BLaER1 (cell line): Measurements from ENCODE around the gene TMEM54.
A peak's percentile ranks its signal among the peaks of the same experiment; 100 is the strongest.
"Not testable (repeated sequence)": the region's sequence is repeated elsewhere in the genome, so short reads cannot be mapped to it uniquely, and the experiment has no call there.

ENCODE experiments used
- H3K27ac ChIP-seq: shearing (Covaris generic); formaldehyde crosslinking; 2 replicates; pipeline ENCODE4 v1.8.1; 2022
- H3K27me3 ChIP-seq: shearing (Covaris generic); formaldehyde crosslinking; 2 replicates; pipeline ENCODE4 v1.8.1; 2022
- H3K36me3 ChIP-seq: shearing (Covaris generic); formaldehyde crosslinking; 2 replicates; pipeline ENCODE4 v1.8.1; 2022
- H3K4me1 ChIP-seq: shearing (Covaris generic); formaldehyde crosslinking; 2 replicates; pipeline ENCODE4 v1.8.1; 2022
- H3K4me2 ChIP-seq: shearing (Covaris generic); formaldehyde crosslinking; 2 replicates; pipeline ENCODE4 v1.8.1; 2022
- H3K4me3 ChIP-seq: shearing (Covaris generic); formaldehyde crosslinking; 2 replicates; pipeline ENCODE4 v1.8.1; 2022
- H3K9ac ChIP-seq: shearing (Covaris generic); formaldehyde crosslinking; 2 replicates; pipeline ENCODE4 v1.8.1; 2022
- H3K9me3 ChIP-seq: shearing (Covaris generic); formaldehyde crosslinking; 2 replicates; pipeline ENCODE4 v1.8.1; 2022
- H4K20me1 ChIP-seq: shearing (Covaris generic); formaldehyde crosslinking; 2 replicates; pipeline ENCODE4 v1.8.1; 2022
- Cebpa-rat ChIP-seq: shearing (Covaris generic); IDR thresholded peaks from 2 replicates; pipeline ENCODE4 v1.8.1; 2022

Gene TMEM54

DNA sequence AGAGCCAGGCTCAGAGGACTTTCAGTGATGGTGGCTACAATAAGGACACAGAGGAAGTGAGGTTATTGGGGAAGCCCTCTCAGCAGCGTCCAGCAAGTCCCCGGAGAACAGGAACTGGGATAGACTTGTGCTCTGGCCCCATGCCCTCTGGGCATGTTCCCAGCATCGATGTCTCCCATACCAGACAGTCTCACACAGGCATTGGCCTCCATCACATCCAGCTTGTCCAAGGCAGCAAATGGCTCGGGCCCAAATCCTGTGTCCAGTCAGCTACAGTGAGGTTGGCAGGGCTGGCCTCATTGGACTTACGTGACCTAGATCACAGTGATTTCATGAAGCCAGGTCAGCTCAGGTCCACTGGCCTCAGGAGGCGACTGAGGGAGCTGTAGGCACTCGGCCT, 19.6 kb upstream of the TMEM54 start:
- TF ChIP-seq Cebpa-rat: no peak
- Histone ChIP-seq H4K20me1 (peaks cover 12% of the 10 kb centered on the region; the same call in 1 of the 2 replicates), H3K9ac (no peak overlapping the region), H3K4me1 (peaks cover 6% of the 10 kb centered on the region), H3K4me3 (no peak overlapping the region), H3K27me3 (peaks cover 32% of the 10 kb centered on the region), H3K36me3 (no peaks in the 10 kb centered on the region), H3K4me2 (no peak overlapping the region), H3K9me3 (no peaks in the 10 kb centered on the region), H3K27ac (no peak overlapping the region)

DNA sequence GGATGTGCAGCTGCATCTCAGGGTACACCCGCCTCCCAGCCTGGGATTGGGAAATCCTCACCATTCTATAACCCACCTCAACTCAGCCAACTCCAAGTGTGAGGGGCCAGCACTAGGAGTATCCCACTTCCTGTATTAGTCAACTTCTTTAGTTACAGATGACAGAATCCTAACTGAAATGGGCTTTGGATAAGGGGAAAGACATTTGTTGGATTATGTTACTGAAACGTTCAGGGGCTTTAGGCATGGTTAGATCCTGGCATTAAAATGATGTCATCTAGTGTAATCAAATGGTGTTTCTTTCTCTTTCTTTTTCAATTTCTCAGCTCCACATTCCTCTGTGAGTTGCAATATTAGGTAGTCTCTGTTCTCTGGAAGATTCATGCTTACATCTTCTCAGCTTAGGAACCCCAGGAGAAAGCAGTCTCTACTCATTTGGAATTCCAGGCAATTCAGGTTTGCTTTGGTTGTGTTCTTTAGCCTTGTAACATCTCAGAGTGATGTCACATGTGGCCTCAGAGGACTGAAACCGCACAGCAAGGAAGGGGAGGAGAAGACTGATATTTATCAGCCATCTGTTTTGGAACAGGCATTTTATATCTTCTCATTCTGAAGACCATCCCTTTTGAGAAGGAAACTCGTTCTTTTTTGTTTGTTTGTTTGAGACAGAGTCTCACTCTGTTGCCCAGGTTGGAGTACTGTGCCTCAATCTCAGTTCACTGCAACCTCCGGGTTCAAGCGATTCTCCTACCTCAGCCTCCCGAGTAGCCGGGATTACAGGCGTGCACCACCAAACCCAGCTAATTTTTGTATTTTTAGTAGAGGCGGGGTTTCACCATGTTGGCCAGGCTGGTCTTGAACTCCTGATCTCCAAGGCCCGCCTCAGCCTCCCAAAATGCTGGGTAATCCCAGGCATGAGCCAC, 18.9 kb upstream of the TMEM54 start:
- Histone ChIP-seq H3K27ac (no peak overlapping the region), H3K36me3 (no peaks in the 10 kb centered on the region), H3K4me2 (no peak overlapping the region), H3K27me3 (peaks cover 24% of the 10 kb centered on the region), H4K20me1 (peaks cover 6% of the 10 kb centered on the region; the same call in 1 of the 2 replicates), H3K4me1 (peaks cover 6% of the 10 kb centered on the region), H3K9ac (no peak overlapping the region), H3K9me3 (no peaks in the 10 kb centered on the region), H3K4me3 (no peak overlapping the region)
- TF ChIP-seq Cebpa-rat: no peak

DNA sequence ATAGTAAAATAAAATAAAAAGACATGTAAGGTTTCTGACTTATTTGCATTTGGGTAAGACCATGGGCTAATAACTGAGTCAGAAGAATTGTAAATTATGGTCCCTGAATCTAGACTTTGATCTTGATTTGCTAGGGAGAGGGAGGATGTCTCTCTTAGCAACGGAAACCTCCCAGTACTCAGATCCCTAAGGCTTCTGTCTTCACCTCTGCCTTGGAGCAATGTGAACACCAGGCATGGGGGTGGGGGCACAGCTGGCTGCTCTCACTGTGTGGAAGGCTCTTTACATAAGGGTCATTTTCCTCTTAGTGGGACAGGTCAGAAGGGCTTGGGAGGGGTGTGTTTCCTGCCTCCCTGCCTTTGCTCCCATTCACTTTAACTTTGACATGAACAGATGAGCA, 17.0 kb upstream of the TMEM54 start:
- Histone ChIP-seq H3K27me3 (peaks cover 5% of the 10 kb centered on the region), H3K9ac (no peak overlapping the region)
- no peak for TF ChIP-seq Cebpa-rat

DNA sequence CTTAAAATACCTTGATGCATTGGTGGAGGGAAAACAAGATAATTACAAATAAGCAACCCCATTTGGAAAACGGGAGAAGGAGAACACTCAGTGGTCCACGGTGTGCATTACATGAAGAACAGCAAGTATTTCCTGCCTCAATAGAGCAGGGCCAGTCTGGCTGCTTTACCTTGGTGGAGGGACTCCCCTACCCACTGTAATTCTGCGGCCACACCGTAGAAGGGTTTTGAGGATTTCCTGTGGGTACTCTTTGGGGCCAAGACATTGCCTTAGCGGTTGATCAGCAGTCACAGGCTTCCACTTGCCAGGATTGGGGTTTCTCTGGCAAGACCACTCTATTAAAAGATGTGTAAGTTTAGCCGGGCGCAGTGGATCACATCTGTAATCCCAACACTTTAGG, 16.3 kb upstream of the TMEM54 start:
- Histone ChIP-seq H3K9me3 (no peaks in the 10 kb centered on the region), H3K9ac (no peak overlapping the region), H3K27me3 (no peaks in the 10 kb centered on the region), H3K4me3 (no peak overlapping the region), H3K27ac (no peak overlapping the region), H3K36me3 (no peaks in the 10 kb centered on the region), H3K4me1 (peaks cover 6% of the 10 kb centered on the region), H3K4me2 (peak overlapping the region; percentile 0; the same call in 1 of the 2 replicates), H4K20me1 (no peaks in the 10 kb centered on the region)
- TF ChIP-seq Cebpa-rat: no peak

More for the DNA sequence above, 17.0 kb upstream of the TMEM54 start:
- H3K4me3 ChIP-seq: no peak overlapping the region
- peaks cover 6% of the 10 kb centered on the region for H3K4me1 ChIP-seq
- no peaks in the 10 kb centered on the region for H3K9me3 ChIP-seq
- H3K27ac ChIP-seq: no peak overlapping the region
- H3K36me3 ChIP-seq: no peaks in the 10 kb centered on the region
- H3K4me2 ChIP-seq: no peak overlapping the region
- H4K20me1 ChIP-seq: no peaks in the 10 kb centered on the region

DNA sequence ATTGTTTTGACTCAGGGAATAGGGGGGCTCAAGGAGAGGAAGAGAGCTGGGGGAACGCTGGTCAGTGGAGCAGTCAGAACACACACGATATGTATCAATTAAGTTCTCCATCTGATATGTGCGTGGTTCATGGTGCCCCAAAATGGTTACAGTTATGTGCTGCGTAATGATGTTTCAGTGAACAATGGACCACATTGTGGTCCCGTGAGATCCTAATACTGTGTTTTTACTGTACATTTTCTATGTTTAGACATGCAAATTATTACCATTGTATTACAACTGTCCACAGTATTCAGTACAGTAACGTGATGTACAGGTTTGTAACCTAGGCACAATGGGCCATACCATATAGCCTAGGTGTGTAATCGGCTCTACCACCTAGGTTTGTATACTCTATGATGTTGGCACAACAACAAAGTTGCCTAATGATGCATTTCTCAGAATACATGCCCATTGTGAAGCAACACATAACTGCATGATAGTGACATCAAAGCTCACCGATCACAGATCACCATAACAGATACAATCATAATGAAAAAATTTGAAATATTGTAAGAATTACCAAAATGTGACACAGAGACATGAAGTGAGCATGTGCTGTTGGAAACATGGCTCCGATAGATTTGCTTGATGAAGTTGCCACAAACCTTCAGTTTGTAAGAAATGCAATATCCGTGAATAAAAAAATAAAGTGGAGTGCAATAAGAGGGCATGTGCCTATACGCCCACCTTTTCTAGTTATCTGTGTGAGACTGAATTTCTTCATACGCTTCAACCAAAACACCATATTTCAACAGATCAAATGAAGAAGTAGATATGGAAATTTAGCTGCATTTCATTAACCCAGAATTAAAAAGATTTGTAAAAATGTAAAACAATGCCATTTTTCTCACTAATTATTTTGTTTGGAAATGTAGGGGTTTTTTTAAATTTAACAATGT, 14.8 kb upstream of the TMEM54 start:
- Histone ChIP-seq H3K4me3 (no peak overlapping the region), H4K20me1 (no peaks in the 10 kb centered on the region)
- no peak for TF ChIP-seq Cebpa-rat

DNA sequence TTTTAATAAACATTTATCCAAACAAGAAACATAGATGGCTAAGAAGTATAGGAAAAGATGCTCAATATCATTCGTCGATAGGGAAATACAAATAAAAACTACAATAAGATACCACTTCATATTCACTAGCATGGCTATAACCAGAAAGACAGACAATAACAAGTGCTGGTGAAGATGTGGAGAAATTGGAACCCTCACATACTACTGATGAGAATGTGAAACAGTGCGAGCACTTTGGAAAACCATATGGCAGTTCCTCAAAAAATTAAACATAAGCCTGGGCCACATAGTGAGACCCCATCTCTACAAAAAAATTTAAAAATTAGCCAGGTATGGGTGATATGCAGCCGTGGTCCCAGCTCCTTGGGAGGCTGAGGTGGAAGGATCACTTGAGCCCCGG, 9.1 kb upstream of the TMEM54 start:
- Histone ChIP-seq H3K9me3 (peaks cover 8% of the 10 kb centered on the region; the same call in 1 of the 2 replicates), H3K4me2 (no peak overlapping the region), H3K27ac (no peak overlapping the region), H3K4me1 (no peaks in the 10 kb centered on the region), H3K9ac (no peak overlapping the region), H3K4me3 (no peak overlapping the region), H4K20me1 (no peaks in the 10 kb centered on the region), H3K36me3 (no peaks in the 10 kb centered on the region), H3K27me3 (no peaks in the 10 kb centered on the region)
- TF ChIP-seq Cebpa-rat: no peak

More for the DNA sequence above, 14.8 kb upstream of the TMEM54 start:
- Histone ChIP-seq H3K36me3 (no peaks in the 10 kb centered on the region), H3K9me3 (no peaks in the 10 kb centered on the region), H3K4me1 (peaks cover 6% of the 10 kb centered on the region), H3K27me3 (no peaks in the 10 kb centered on the region), H3K9ac (no peak overlapping the region), H3K4me2 (no peak overlapping the region), H3K27ac (no peak overlapping the region)

DNA sequence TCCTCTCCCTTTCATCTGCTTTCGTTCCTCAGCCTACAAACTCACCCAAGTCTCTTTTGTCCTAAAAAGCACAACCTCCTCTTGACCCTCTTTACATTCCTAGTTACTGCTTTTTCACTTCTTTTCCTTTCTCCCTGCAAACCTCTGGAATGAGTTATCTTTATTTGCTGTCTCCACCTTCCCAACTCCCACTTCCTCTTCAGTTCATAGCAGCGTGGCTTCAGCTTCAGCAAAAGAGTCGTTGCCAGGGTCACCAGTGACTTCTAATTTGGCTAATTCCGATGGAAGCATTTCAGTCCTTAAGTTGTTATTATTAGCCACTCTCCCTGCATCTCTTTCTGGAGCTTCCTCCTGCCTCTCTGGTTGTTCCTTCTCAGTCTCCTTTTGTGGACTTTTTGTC, 6.2 kb upstream of the TMEM54 start:
- Histone ChIP-seq H3K27ac (no peak overlapping the region), H3K9me3 (peaks cover 8% of the 10 kb centered on the region; the same call in 1 of the 2 replicates), H3K36me3 (no peaks in the 10 kb centered on the region), H3K4me1 (peaks cover 5% of the 10 kb centered on the region; the same call in 1 of the 2 replicates), H3K27me3 (no peaks in the 10 kb centered on the region), H3K4me3 (no peak overlapping the region), H3K9ac (no peak overlapping the region), H3K4me2 (no peak overlapping the region), H4K20me1 (no peaks in the 10 kb centered on the region)
- TF ChIP-seq Cebpa-rat: no peak

DNA sequence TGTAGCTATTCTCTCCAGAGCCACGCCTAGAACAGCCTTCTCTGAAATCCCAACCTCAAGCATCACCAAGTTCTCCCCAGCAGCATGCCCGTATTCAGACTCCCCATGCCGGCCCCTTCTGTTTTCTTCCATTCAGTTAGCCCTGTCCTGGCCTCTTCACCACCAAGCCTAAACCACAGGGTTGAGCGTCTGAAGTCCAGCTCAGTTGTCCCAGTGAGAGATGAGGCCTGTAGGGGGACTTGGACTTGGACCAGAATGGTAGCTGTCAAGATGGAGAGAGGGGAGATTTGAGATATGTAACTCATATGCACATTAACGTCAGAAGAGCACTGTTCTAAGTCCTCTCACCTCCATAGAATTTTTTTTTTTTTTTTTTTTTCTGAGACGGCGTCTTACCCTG, 5.5 kb upstream of the TMEM54 start:
- TF ChIP-seq Cebpa-rat: no peak
- H3K9ac ChIP-seq: no peak overlapping the region
- no peaks in the 10 kb centered on the region for H4K20me1 ChIP-seq
- no peak overlapping the region for H3K4me3 ChIP-seq
- no peaks in the 10 kb centered on the region for H3K36me3 ChIP-seq
- H3K4me1 ChIP-seq: peaks cover 5% of the 10 kb centered on the region; the same call in 1 of the 2 replicates
- no peaks in the 10 kb centered on the region for H3K27me3 ChIP-seq
- H3K9me3 ChIP-seq: peaks cover 8% of the 10 kb centered on the region; the same call in 1 of the 2 replicates
- no peak overlapping the region for H3K27ac ChIP-seq
- H3K4me2 ChIP-seq: no peak overlapping the region

DNA sequence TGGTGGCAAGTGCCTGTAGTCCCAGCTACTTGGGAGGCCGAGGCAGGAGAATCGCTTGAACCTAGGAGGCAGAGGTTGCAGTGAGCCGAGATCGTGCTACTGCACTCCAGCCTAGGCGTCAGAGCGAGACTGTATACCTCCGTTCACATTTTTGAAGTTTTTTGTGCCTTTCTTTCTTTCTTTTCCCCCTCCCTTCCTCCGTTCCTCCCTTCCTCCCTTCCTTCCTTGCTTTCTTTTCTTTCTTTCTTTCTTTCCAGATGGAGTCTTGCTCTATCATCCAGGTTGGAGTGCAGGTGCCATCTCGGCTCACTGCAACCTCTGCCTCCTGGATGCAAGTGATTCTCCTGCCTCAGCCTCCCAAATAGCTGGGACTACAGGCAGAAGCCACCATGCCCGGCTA, 4.4 kb upstream of the TMEM54 start:
- not testable (repeated sequence) for H3K27me3 ChIP-seq, H3K9ac ChIP-seq, H4K20me1 ChIP-seq, H3K36me3 ChIP-seq, H3K4me1 ChIP-seq, H3K9me3 ChIP-seq, H3K4me3 ChIP-seq, H3K4me2 ChIP-seq, H3K27ac ChIP-seq
